ENCODE measurements around the gene IL16.

The IL16 gene

DNA sequence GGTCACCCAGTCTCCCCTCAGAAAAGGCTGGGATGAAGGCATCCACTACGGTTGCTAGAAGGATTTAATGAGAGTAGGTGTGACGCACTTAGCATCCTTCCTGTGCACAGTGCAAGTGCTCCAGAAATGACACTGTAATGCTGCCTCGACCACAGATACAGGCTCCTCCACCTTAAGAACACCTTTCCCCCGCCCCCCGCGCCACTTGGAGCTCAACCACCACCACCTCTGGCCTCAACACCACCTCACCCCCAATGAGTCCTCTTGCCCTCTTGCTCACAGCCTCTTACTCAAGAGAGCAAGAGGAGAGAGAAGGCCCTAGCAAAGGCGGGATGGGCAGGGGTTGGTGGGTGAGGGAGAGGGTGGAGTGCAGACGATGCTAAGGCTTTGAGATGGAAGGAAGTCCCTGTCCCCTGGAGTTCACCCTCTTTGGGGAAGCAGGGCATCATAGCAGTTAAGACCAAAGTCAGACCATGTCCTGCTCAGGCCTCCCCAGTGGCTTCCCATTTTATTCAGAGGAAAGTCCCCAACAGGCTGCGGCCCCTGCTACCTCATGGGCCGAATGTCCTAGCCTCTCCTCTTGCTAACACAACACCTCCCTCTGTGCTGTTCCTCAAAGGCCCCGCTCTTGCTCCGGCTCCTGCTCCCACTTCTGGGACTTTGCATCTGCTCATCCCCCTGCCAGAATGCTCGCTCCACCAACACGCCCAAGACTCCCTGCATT, 118.9 kb downstream of the IL16 start:
- TF ChIP-seq, protein P1, sequence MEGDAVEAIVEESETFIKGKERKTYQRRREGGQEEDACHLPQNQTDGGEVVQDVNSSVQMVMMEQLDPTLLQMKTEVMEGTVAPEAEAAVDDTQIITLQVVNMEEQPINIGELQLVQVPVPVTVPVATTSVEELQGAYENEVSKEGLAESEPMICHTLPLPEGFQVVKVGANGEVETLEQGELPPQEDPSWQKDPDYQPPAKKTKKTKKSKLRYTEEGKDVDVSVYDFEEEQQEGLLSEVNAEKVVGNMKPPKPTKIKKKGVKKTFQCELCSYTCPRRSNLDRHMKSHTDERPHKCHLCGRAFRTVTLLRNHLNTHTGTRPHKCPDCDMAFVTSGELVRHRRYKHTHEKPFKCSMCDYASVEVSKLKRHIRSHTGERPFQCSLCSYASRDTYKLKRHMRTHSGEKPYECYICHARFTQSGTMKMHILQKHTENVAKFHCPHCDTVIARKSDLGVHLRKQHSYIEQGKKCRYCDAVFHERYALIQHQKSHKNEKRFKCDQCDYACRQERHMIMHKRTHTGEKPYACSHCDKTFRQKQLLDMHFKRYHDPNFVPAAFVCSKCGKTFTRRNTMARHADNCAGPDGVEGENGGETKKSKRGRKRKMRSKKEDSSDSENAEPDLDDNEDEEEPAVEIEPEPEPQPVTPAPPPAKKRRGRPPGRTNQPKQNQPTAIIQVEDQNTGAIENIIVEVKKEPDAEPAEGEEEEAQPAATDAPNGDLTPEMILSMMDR (IDR thresholded peaks at IDR 0.05; ENCODE audit: insufficient read depth, missing control alignments), result no peak
- FAIRE-seq (no peak), DNase-seq (ENCODE audit: insufficient read length, low spot score) (no peak)

DNA sequence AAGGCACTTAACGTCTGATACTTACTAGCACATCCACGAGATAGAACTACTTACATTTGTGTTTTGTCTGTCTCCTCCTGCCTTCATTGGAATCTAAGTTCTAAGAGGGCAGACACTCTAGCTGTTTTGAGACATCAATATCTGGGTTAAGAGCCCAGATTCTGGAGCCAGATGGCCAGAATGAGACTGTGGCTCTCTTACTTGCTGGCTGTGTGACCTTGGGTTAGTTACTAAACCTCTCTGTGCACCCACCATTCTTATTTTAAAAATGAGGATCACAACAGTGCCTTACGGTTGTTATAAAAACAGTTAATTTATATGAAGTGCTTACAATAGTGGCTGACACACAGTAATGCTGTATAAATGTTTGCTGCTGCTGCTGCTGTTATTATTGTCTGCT, 119.6 kb downstream of the IL16 start:
- no peak for FAIRE-seq
- TF ChIP-seq, protein P1 (IDR thresholded peaks at IDR 0.05; ENCODE audit: insufficient read depth, missing control alignments), result no peak
- DNase-seq (ENCODE audit: insufficient read length, low spot score), result no peak

DNA sequence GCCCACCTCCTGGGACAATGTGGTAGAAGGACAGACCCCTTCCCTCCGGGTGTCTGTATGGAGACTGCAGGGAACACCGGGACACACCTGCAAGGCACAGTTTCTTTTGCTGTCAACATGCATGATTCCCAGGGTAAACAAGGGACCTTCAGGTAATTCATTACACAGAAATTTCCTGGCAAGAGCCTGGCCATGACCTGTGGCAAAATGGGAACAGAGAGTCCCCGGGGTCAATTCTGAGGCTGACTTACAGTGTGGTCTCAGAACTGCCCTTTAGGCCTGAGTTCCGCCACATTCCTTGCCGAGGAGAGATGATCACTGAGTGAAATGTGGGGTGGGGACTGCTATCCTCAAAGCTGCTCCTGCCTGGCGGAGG, 121.0 kb downstream of the IL16 start:
- DNase-seq (ENCODE audit: insufficient read length, low spot score) (no peak), FAIRE-seq (no peak)
- TF ChIP-seq, protein P1 (IDR thresholded peaks at IDR 0.05; ENCODE audit: insufficient read depth, missing control alignments), result no peak

DNA sequence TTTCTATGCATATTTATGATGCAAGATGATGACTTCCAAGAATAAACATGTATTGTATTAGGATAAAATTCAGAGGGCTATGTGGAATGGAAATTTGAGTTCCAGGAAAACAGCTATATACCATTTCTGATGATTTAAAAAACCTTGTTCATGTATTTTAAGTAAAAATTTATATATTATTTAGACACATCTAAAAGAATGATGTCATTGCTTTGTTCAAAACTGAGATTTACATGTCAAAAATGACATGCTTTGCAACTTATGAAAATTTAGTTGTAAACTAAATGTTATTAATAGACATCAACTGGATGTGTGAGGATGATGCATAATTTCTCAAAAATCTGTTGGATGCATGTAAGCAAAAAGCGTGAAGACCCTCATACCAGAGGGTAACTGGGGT, 125.0 kb downstream of the IL16 start:
- DNase-seq (ENCODE audit: insufficient read length, low spot score) (no peak), FAIRE-seq (no peak)
- TF ChIP-seq, protein P1 (IDR thresholded peaks at IDR 0.05; ENCODE audit: insufficient read depth, missing control alignments), result no peak

DNA sequence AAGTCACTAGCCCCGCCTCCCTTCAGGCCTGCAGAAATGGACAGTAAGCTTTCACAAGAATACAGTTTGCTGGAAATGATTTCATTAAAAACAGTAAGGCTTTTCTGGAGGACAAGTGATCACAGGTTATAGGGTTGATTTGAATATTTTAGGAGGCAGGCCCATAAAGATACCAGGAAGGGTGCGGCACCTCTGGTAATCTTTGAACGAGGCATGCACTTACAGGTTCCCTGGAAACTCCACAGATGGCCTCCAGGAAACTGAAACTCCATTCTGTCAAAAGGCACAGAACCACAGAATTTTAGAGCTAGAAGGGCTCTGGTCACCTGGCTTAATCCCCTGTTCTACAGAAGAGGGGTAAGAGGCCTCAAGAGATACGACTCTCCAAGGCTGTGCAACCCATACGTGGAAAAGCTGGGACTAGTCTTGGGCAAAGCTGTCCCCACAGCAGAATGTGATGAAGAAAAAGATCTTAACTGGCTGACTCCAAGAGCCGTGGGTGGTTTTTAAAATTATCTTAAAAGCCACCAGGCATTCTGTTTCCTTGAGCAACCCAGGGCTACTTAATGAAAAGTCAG, 126.1 kb downstream of the IL16 start:
- no peak for FAIRE-seq
- TF ChIP-seq, protein P1 (IDR thresholded peaks at IDR 0.05; ENCODE audit: insufficient read depth, missing control alignments), result no peak

DNA sequence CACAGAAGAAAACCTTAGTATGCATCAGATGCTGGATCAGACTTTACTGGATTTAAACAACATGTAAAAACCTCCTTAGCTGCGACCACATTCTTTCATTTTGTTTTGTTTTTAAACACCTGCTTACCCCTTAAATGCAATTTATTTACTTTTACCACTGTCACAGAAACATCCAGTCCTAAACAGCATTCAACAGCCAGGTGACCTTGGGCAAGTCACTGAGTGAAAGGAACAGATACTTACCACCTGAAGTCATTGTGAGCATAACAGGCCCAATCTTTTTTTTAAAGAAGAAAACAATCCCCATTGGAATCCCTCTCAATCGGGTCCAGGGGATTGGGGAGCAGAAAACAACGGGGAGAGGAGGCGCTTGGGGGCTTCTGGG, 126.9 kb downstream of the IL16 start:
- DNase-seq (ENCODE audit: insufficient read length, low spot score), result no peak
- FAIRE-seq, result no peak

More for the DNA sequence above, 126.1 kb downstream of the IL16 start:
- no peak for DNase-seq (ENCODE audit: insufficient read length, low spot score)

More for the DNA sequence above, 126.9 kb downstream of the IL16 start:
- TF ChIP-seq, protein P1 (IDR thresholded peaks at IDR 0.05; ENCODE audit: insufficient read depth, missing control alignments), result no peak

All from D721Med (cell line).